GM19239 (cell line): ENCODE data around the gene VEZF1.

Experiments
- DNase-seq: peaks from one replicate; pipeline ENCODE4 v3.0.0; 2011; ENCODE audit warnings: low spot score; ENCODE audit not compliant: insufficient read length
- FAIRE-seq: peaks from 2 replicates; lab custom pipeline; 2011; peaks lifted over from hg19 to GRCh38; lab: Jason Lieb, UNC

Gene VEZF1

GRCh38 chr17:58001461-58002124 is 13.5 kb upstream of the VEZF1 start:
- DNase-seq (no peak), FAIRE-seq (no peak)

GRCh38 chr17:57999496-58000017 is 11.5 kb upstream of the VEZF1 start:
- FAIRE-seq (peak; percentile 82), DNase-seq (no peak)

- peak; percentile 26 for FAIRE-seq
- no peak for DNase-seq
Measured at GRCh38 chr17:57999010-57999495, 11.0 kb upstream of the VEZF1 start.

- FAIRE-seq = no peak
- DNase-seq = no peak
Measured at GRCh38 chr17:57997085-57997809, 9.2 kb upstream of the VEZF1 start.

- DNase-seq = no peak
- peak; percentile 62 for FAIRE-seq
Measured at GRCh38 chr17:57995076-57995956, 7.3 kb upstream of the VEZF1 start.

GRCh38 chr17:57994436-57994835 is 6.4 kb upstream of the VEZF1 start:
- DNase-seq (no peak), FAIRE-seq (no peak)

- DNase-seq (no peak), FAIRE-seq (peak; percentile 64)
Measured at GRCh38 chr17:57993471-57994365, 5.7 kb upstream of the VEZF1 start.

- no peak for FAIRE-seq
- no peak for DNase-seq
Measured at GRCh38 chr17:57991537-57991936, 3.5 kb upstream of the VEZF1 start.

- DNase-seq = no peak
- FAIRE-seq = no peak
Measured at GRCh38 chr17:57990037-57990436, 2.0 kb upstream of the VEZF1 start.

GRCh38 chr17:57988301-57989250 is 522 bp upstream of the VEZF1 start:
- DNase-seq (peak; percentile 84), FAIRE-seq (no peak)

- DNase-seq = no peak
- peak; percentile 80 for FAIRE-seq
Measured at GRCh38 chr17:57986841-57987580, 1.0 kb downstream of the VEZF1 start.

GRCh38 chr17:57985675-57985974 is 2.4 kb downstream of the VEZF1 start:
- FAIRE-seq (peak; percentile 68), DNase-seq (no peak)

- no peak for FAIRE-seq
- no peak for DNase-seq
Measured at GRCh38 chr17:57984936-57985674, 2.9 kb downstream of the VEZF1 start.

- FAIRE-seq = no peak
Measured at GRCh38 chr17:57984261-57984890, 3.7 kb downstream of the VEZF1 start.

GRCh38 chr17:57983446-57983845 is 4.6 kb downstream of the VEZF1 start:
- DNase-seq (no peak), FAIRE-seq (no peak)

More at GRCh38 chr17:57984261-57984890, 3.7 kb downstream of the VEZF1 start:
- DNase-seq = no peak

- no peak for FAIRE-seq
- no peak for DNase-seq
Measured at GRCh38 chr17:57982452-57983170, 5.4 kb downstream of the VEZF1 start.
